T-helper 2 cell (primary cell): Measurements from ENCODE around the gene DNMT3B.
"Not testable (repeated sequence)": the region's sequence is repeated elsewhere in the genome, so short reads cannot be mapped to it uniquely, and the experiment has no call there.

Source experiments
- DNase-seq, 5 experiments: peaks; one replicate each; pipeline versions ENCODE4 v3.0.0 to v3.0.0-alpha.2; 2012 to 2022
- total RNA-seq, 2 donors: gene quantifications; one replicate each; lab custom pipeline; 2026; lab: John Stamatoyannopoulos, UW

DNMT3B gene
- 1.2 to 1.9 reads per million in 2 donors for total RNA-seq

GRCh38 chr20:32761831-32762753 lies at the start of gene DNMT3B:
DNMT3B (plus strand) TSS chr20:32762385; CDS start chr20:32780324, 17,939 bp downstream.
- peak; percentile 51 to 77 (median 58) for DNase-seq

GRCh38 chr20:32718749-32719348 lies 43.3 kb upstream of the DNMT3B start:
- DNase-seq: no peak

GRCh38 chr20:32727683-32728082 lies 34.5 kb upstream of the DNMT3B start:
- no peak for DNase-seq

- not testable (repeated sequence) for DNase-seq
These were observed 33.8 kb upstream of the DNMT3B start for GRCh38 chr20:32728435-32728834.

- not testable (repeated sequence) for DNase-seq
These were observed 32.9 kb upstream of the DNMT3B start for GRCh38 chr20:32729334-32729733.

GRCh38 chr20:32731882-32732266 lies 30.3 kb upstream of the DNMT3B start:
- peak in 1 of 5 experiments; percentile 57 for DNase-seq

GRCh38 chr20:32737371-32738223 lies 24.6 kb upstream of the DNMT3B start:
- DNase-seq: peak in 2 of 5 experiments; percentile 51 to 91

GRCh38 chr20:32741151-32741550 lies 21.0 kb upstream of the DNMT3B start:
- DNase-seq: no peak

- DNase-seq: peak in 1 of 5 experiments; percentile 30
These were observed 19.6 kb upstream of the DNMT3B start for GRCh38 chr20:32742322-32743236.

- peak; percentile 28 to 90 (median 52) for DNase-seq
These were observed 18.7 kb upstream of the DNMT3B start, which contains the start of gene COMMD7 for GRCh38 chr20:32743237-32744112. COMMD7 (minus strand) TSS chr20:32743467; CDS start chr20:32743391, 76 bp downstream.

- no peak for DNase-seq
These were observed 12.1 kb upstream of the DNMT3B start for GRCh38 chr20:32749914-32750637.

- DNase-seq: no peak
These were observed 10.9 kb upstream of the DNMT3B start for GRCh38 chr20:32751293-32751692.

- DNase-seq: no peak
These were observed 10.3 kb upstream of the DNMT3B start for GRCh38 chr20:32751702-32752457.

- no peak for DNase-seq
These were observed 9.5 kb upstream of the DNMT3B start for GRCh38 chr20:32752458-32753250.

GRCh38 chr20:32753731-32754130 lies 8.5 kb upstream of the DNMT3B start:
- no peak for DNase-seq

- DNase-seq: no peak
These were observed 6.0 kb upstream of the DNMT3B start for GRCh38 chr20:32756156-32756555.

GRCh38 chr20:32761417-32761830 lies 761 bp upstream of the DNMT3B start:
- DNase-seq: no peak

GRCh38 chr20:32762754-32763201 lies 593 bp downstream of the DNMT3B start:
- DNase-seq: peak in 1 of 5 experiments; percentile 33
